ENCODE data around the gene LIN37.

LIN37 gene

GRCh38 chr19:35751839-35752745 lies 3.7 kb downstream of the LIN37 start:
- Histone ChIP-seq H3K36me3 (ENCODE audit: insufficient read depth, low read length) (peaks cover 24% of the 10 kb centered on the region), H3K4me3 (ENCODE audit: low read length) (no peak overlapping the region), H3K4me2 (ENCODE audit: low read length) (no peak overlapping the region), H3K4me1 (ENCODE audit: control insufficient read depth, insufficient read depth, low read length) (peaks cover 30% of the 10 kb centered on the region), H3K9me3 (replicated peaks; ENCODE audit: low read length) (no peaks in the 10 kb centered on the region), H3K27me3 (ENCODE audit: control insufficient read depth, insufficient read depth, low read length) (no peaks in the 10 kb centered on the region), H3K9ac (ENCODE audit: low read depth, low read length) (no peak overlapping the region)

GRCh38 chr19:35752746-35753350 lies 4.5 kb downstream of the LIN37 start:
- H3K4me3 ChIP-seq (ENCODE audit: low read length): no peak overlapping the region
- no peak overlapping the region for H3K4me2 ChIP-seq (ENCODE audit: low read length)
- H3K9me3 ChIP-seq (replicated peaks; ENCODE audit: low read length): no peaks in the 10 kb centered on the region
- H3K4me1 ChIP-seq (ENCODE audit: control insufficient read depth, insufficient read depth, low read length): peaks cover 33% of the 10 kb centered on the region
- H3K9ac ChIP-seq (ENCODE audit: low read depth, low read length): no peak overlapping the region
- no peaks in the 10 kb centered on the region for H3K27me3 ChIP-seq (ENCODE audit: control insufficient read depth, insufficient read depth, low read length)
- peaks cover 24% of the 10 kb centered on the region for H3K36me3 ChIP-seq (ENCODE audit: insufficient read depth, low read length)

GRCh38 chr19:35753634-35754369 lies 5.4 kb downstream of the LIN37 start:
- no peak overlapping the region for H3K4me3 ChIP-seq (ENCODE audit: low read length)
- no peak overlapping the region for H3K4me2 ChIP-seq (ENCODE audit: low read length)
- peaks cover 33% of the 10 kb centered on the region for H3K4me1 ChIP-seq (ENCODE audit: control insufficient read depth, insufficient read depth, low read length)
- H3K9ac ChIP-seq (ENCODE audit: low read depth, low read length): no peak overlapping the region
- H3K36me3 ChIP-seq (ENCODE audit: insufficient read depth, low read length): peaks cover 24% of the 10 kb centered on the region
- H3K27me3 ChIP-seq (ENCODE audit: control insufficient read depth, insufficient read depth, low read length): no peaks in the 10 kb centered on the region
- H3K9me3 ChIP-seq (replicated peaks; ENCODE audit: low read length): no peaks in the 10 kb centered on the region

GRCh38 chr19:35754370-35755130 lies 6.2 kb downstream of the LIN37 start:
- Histone ChIP-seq H3K36me3 (ENCODE audit: insufficient read depth, low read length) (peaks cover 24% of the 10 kb centered on the region), H3K9ac (ENCODE audit: low read depth, low read length) (no peak overlapping the region), H3K9me3 (replicated peaks; ENCODE audit: low read length) (no peaks in the 10 kb centered on the region), H3K4me1 (ENCODE audit: control insufficient read depth, insufficient read depth, low read length) (peaks cover 35% of the 10 kb centered on the region), H3K4me2 (ENCODE audit: low read length) (no peak overlapping the region), H3K4me3 (ENCODE audit: low read length) (no peak overlapping the region), H3K27me3 (ENCODE audit: control insufficient read depth, insufficient read depth, low read length) (no peaks in the 10 kb centered on the region)

- Histone ChIP-seq H3K9me3 (replicated peaks; ENCODE audit: low read length) (no peaks in the 10 kb centered on the region), H3K9ac (ENCODE audit: low read depth, low read length) (peak overlapping the region; percentile 53), H3K4me3 (ENCODE audit: low read length) (peak overlapping the region; percentile 62), H3K4me1 (ENCODE audit: control insufficient read depth, insufficient read depth, low read length) (peaks cover 35% of the 10 kb centered on the region), H3K36me3 (ENCODE audit: insufficient read depth, low read length) (peaks cover 24% of the 10 kb centered on the region), H3K27me3 (ENCODE audit: control insufficient read depth, insufficient read depth, low read length) (no peaks in the 10 kb centered on the region), H3K4me2 (ENCODE audit: low read length) (peak overlapping the region; percentile 79)
These were observed 6.8 kb downstream of the LIN37 start for GRCh38 chr19:35755131-35755549.

GRCh38 chr19:35755550-35756376 lies 7.4 kb downstream of the LIN37 start:
- H3K4me3 ChIP-seq (ENCODE audit: low read length): peak overlapping the region; percentile 62
- no peaks in the 10 kb centered on the region for H3K27me3 ChIP-seq (ENCODE audit: control insufficient read depth, insufficient read depth, low read length)
- H3K9ac ChIP-seq (ENCODE audit: low read depth, low read length): peak overlapping the region; percentile 77
- H3K36me3 ChIP-seq (ENCODE audit: insufficient read depth, low read length): peaks cover 25% of the 10 kb centered on the region
- H3K9me3 ChIP-seq (replicated peaks; ENCODE audit: low read length): no peaks in the 10 kb centered on the region
- H3K4me2 ChIP-seq (ENCODE audit: low read length): peak overlapping the region; percentile 79
- peaks cover 36% of the 10 kb centered on the region for H3K4me1 ChIP-seq (ENCODE audit: control insufficient read depth, insufficient read depth, low read length)

- Histone ChIP-seq H3K9me3 (replicated peaks; ENCODE audit: low read length) (no peaks in the 10 kb centered on the region), H3K4me2 (ENCODE audit: low read length) (peak within 1 kb of the TSS; percentile 79), H3K4me1 (ENCODE audit: control insufficient read depth, insufficient read depth, low read length) (peaks cover 38% of the 10 kb centered on the region), H3K9ac (ENCODE audit: low read depth, low read length) (peak within 1 kb of the TSS; percentile 77), H3K36me3 (ENCODE audit: insufficient read depth, low read length) (peaks cover 29% of the 10 kb centered on the region), H3K4me3 (ENCODE audit: low read length) (peak within 1 kb of the TSS; percentile 62), H3K27me3 (ENCODE audit: control insufficient read depth, insufficient read depth, low read length) (no peaks in the 10 kb centered on the region)
These were observed 8.2 kb downstream of the LIN37 start, which contains the start of gene HSPB6 for GRCh38 chr19:35756377-35757230. Gene HSPB6, minus strand, starts transcription at chr19:35757029. Its CDS starts 21 bp downstream, at chr19:35757008.

GRCh38 chr19:35757231-35757748 lies 8.9 kb downstream of the LIN37 start:
- H3K27me3 ChIP-seq (ENCODE audit: control insufficient read depth, insufficient read depth, low read length): no peaks in the 10 kb centered on the region
- peaks cover 34% of the 10 kb centered on the region for H3K36me3 ChIP-seq (ENCODE audit: insufficient read depth, low read length)
- peak overlapping the region; percentile 77 for H3K9ac ChIP-seq (ENCODE audit: low read depth, low read length)
- no peaks in the 10 kb centered on the region for H3K9me3 ChIP-seq (replicated peaks; ENCODE audit: low read length)
- peaks cover 38% of the 10 kb centered on the region for H3K4me1 ChIP-seq (ENCODE audit: control insufficient read depth, insufficient read depth, low read length)
- H3K4me3 ChIP-seq (ENCODE audit: low read length): peak overlapping the region; percentile 62
- H3K4me2 ChIP-seq (ENCODE audit: low read length): peak overlapping the region; percentile 79

- Histone ChIP-seq H3K9me3 (replicated peaks; ENCODE audit: low read length) (no peaks in the 10 kb centered on the region), H3K4me2 (ENCODE audit: low read length) (peak within 1 kb of the TSS; percentile 79), H3K36me3 (ENCODE audit: insufficient read depth, low read length) (peaks cover 27% of the 10 kb centered on the region), H3K27me3 (ENCODE audit: control insufficient read depth, insufficient read depth, low read length) (no peaks in the 10 kb centered on the region), H3K4me1 (ENCODE audit: control insufficient read depth, insufficient read depth, low read length) (peaks cover 38% of the 10 kb centered on the region), H3K9ac (ENCODE audit: low read depth, low read length) (peak within 1 kb of the TSS; percentile 94), H3K4me3 (ENCODE audit: low read length) (peak within 1 kb of the TSS; percentile 92)
These were observed 9.6 kb downstream of the LIN37 start, which contains the start of gene PROSER3 for GRCh38 chr19:35757749-35758608. Gene PROSER3, plus strand, starts transcription at chr19:35758176. Its CDS starts 40 bp downstream, at chr19:35758216.
